Ureter (tissue), 1 donor: ENCODE measurements around the gene MYOT. TPM values are rescaled to one million over a fixed set of nuclear protein-coding genes. Genes with fewer than 3 reads are reported as not detected.
"Not testable (repeated sequence)": the region's sequence is repeated elsewhere in the genome, so short reads cannot be mapped to it uniquely, and the experiment has no call there.

ENCODE experiments used
- DNase-seq: peaks from one replicate; pipeline ENCODE4 v3.0.0-alpha.2; 2020; ENCODE audit warnings: low spot score
- total RNA-seq: library from RNA; stranded (reverse); gene quantifications from one replicate; pipeline ENCODE4 v1.2.4, GENCODE V29; 2023
- donor health status: DM: yes; HTN: yes; CAD: no.

MYOT gene
- 1.3 TPM for total RNA-seq

- no peak for DNase-seq
Measured at GRCh38 chr5:137867664-137868063, at the start of gene MYOT. TSS of gene MYOT (plus strand) at chr5:137867860. CDS start at chr5:137870652, 2,792 bp downstream.

DNA sequence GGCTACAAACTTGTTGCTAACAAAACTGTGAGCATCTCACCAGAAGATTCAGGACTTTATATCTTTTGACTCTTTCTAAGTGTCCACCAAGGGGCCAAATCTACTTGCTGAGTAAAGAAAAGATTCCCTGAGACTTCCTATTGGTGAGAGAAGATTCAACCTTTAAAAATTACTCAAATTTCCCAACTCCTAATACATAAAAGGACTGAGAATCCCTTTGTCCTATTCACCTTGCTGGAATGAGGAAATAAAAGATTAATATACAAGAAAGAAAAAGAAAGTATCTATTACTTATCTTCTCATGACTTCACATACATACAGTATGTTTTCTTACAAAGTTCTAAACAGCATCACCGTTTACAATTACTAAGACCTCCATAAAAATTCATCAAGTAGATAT lies 47.9 kb upstream of the MYOT start:
- no peak for DNase-seq

DNA sequence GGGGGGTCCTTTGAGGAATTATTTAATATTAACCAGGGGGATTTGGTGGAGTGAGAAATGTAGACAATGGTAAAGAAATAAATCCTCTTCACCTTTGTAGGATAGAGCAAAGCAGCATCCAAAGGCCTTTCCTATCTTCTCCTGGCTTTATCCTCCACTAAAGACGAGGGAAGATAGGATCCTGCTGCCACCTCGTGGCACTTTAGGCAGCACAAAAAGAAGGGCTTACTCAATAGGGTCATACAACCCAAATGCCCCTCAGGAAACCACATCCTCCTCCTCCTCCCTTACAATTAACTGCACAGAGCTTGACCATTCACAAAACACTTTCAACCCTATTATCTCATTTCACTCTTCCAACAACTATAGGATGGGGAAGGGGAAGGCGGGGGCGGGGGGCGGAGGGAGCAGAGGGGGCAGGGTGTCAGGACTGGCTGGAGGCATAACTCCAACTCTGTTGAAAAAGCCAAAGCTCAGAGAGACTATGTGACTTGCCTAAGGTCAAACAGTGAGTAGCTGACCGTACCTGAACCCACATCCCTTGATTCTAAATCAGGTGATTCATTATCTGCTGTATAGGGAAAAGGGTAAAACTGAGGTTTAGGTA lies 45.4 kb upstream of the MYOT start:
- no peak for DNase-seq

DNA sequence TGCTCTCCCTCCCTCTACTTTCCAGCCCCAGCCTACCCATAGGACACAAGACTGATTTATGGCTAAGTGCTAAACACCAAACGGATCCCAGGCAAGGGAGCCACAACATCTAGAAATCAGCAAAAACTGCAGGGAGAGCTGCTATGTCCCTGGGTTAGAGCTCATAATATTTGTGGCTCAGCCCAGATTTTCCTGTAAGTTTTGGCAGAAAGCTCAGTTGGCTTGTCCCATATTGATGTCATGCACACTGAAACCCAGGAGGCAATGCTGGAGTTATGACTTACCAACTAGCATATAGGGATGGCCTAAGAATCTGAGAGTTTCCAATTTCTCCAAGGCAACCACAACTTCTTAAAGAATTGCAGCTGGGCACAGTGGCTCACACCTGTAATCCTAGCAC lies 44.7 kb upstream of the MYOT start:
- DNase-seq = no peak

DNA sequence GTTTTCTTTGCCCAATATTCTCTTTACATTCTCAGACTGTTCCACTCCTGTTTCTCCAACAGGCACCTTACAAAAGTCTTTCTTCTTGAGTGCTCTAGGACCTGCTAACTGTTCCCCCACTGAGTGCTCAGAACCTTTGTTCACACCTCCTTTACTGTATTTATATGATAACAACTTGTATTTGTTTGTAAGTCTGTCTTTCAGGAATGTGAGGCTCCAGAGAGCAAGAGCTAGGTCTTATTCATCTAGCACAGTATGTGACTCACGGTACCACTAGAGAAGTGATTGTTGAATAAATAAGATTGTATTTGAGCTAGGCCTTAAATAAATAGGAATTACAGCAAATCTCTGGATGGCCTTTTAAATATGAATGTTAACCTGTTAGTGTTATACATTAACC lies 42.5 kb upstream of the MYOT start:
- DNase-seq = no peak

DNA sequence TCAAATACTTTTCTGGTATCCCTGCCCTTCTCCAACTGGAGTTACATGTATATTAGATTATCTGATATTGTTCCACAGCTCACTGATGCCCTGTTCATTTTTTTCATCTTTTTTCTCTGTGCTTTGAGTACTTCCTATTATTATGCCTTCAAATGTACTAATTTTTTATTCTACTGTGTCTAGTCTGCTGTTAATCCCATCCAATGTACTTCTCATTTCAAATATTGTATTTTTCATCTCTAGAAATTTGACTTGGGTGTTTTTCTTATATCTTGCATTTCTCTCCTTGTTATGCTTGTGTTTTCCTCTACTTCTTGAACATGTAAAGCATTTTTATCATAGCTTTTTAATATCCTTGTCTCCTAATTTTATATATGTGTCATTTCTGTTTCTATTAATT lies 41.6 kb upstream of the MYOT start:
- DNase-seq = no peak

- no peak for DNase-seq
Measured at GRCh38 chr5:137828180-137828579, 39.5 kb upstream of the MYOT start.

DNA sequence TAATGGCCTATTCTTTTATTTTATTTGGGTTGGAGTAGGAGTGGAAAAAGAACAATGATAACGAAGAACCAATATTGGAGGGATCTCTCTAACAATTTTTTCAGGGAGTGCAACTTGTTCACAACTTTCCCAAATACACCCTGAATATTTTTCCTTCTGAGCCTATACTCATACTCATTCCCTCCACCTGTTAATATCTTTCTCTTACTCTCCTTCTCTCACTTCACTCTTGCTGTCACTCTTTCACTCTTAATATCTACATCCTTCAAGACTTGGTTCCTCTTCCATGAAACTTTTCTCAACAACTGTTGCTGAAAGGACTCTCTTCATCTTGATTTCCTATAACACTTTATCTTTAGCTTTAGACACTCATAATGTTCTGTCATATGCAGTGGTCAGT lies 39.0 kb upstream of the MYOT start:
- DNase-seq = no peak

GRCh38 chr5:137831105-137831504 lies 36.6 kb upstream of the MYOT start:
- DNase-seq = no peak

- DNase-seq = no peak
Measured at GRCh38 chr5:137831526-137831925, 36.1 kb upstream of the MYOT start.

GRCh38 chr5:137832416-137832815 lies 35.2 kb upstream of the MYOT start:
- DNase-seq = no peak

DNA sequence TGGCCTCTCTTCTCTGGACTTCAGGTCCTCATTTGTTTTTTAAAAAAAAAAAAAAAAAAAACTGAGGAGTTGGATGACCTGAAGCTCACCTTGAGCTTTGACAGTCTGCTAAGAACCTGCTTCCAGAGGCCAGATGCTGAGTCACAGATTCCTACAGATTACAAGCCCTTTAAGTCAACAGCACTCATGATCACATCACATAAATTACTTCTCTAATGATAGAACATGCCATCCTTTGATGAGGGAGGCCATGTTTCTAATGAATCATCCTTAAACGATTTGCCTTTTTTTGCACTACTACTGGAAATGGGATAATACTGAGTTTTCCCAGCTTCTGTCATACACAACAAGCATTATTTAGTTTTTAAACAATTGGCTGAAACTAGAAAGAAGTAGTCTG lies 34.2 kb upstream of the MYOT start:
- no peak for DNase-seq

- DNase-seq = no peak
Measured at GRCh38 chr5:137834498-137835049, 33.1 kb upstream of the MYOT start.

- DNase-seq = no peak
Measured at GRCh38 chr5:137836298-137836697, 31.4 kb upstream of the MYOT start.

DNA sequence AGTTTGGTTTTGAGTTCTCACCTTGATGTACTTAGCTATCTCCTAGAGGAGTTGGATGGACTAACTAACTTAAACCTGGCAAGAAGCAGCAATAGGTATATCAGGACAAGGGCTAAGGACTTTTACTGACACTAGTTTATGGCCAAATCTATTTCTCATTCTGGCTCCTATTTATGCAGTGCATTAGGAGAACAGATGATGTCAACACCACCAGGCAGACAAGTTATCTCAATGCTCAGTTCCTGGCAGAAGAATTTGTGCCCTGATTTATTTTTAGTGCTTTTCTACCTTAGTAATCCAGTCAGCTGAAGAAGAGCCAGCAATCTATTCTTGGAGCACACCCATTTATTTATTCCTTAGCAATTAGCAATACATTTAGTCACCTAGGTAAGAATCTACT lies 30.7 kb upstream of the MYOT start:
- no peak for DNase-seq

GRCh38 chr5:137837491-137838394 lies 29.9 kb upstream of the MYOT start:
- DNase-seq = no peak

DNA sequence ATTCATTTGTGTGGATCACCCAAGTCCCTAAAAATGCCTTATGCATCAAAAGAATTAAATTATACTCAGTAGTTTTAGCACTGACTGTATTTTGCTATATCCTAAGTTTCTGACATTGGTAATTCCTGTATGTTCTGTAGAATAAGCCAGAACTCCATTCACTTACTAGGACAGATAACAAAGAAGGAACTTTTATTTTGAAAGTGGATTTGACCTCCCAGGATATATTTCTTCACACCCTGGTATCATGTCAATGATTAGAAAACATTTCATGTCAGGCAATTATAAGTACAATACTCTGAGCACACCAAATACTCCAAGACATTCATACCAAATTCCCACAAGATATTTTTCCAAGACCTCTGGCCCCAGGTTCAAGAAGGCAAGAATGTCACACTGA lies 28.7 kb upstream of the MYOT start:
- DNase-seq = no peak

GRCh38 chr5:137842296-137842695 lies 25.4 kb upstream of the MYOT start:
- no peak for DNase-seq

GRCh38 chr5:137843676-137844299 lies 23.9 kb upstream of the MYOT start:
- DNase-seq = no peak

DNA sequence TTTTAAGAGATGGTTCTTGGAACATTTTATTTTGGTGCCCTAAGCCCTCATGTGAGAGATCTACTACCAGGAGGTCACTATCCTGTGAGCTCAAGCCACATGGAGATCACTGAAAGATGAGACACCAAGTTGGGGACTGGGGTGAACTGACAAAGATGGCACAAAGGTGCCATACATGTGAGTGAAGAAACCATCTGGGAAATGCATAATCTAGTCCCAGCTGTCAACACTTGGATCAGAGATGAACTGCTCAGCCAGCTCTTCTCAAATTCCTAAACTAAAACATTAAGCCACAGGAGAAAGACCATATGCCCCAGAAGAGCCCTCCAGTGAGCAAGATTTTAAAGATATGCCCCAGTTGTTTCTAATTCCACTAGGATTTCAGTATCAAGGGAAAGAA lies 22.2 kb upstream of the MYOT start:
- DNase-seq = no peak

- DNase-seq = no peak
Measured at GRCh38 chr5:137847687-137848086, 20.0 kb upstream of the MYOT start.

- not testable (repeated sequence) for DNase-seq
Measured at GRCh38 chr5:137853165-137853564, 14.5 kb upstream of the MYOT start.

GRCh38 chr5:137856201-137856600 lies 11.5 kb upstream of the MYOT start:
- no peak for DNase-seq
